ENCODE data around the gene ACTA2. TPM values are rescaled to one million over a fixed set of nuclear protein-coding genes. Genes with fewer than 3 reads are reported as not detected.
A peak's percentile ranks its signal among the peaks of the same experiment; 100 is the strongest.

The ACTA2 gene
- total RNA-seq, 2 experiments from 2014 or later: 10.7 to 10.8 TPM

DNA sequence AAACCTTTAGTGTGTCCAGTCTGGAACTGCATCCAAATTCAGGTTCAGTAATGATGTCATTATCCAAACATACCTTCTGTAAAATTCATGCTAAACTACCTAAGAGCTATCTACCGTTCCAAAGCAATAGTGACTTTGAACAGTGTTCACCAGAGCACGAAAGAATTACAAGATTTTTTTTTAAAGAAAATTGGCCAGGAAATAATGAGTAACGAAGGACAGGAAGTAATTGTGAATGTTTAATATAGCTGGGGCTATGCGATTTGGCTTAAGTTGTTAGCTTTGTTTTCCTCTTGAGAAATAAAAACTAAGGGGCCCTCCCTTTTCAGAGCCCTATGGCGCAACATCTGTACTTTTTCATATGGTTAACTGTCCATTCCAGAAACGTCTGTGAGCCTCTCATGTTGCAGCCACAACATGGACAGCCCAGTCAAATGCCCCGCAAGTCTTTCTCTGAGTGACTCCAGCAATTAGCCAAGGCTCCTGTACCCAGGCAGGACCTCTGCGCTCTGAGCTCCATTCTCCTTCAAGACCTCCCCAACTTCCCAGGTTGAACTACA is 37.3 kb upstream of the ACTA2 start:
- ChIA-PET CTCF (interaction anchor here (0.8 to 2.9 kb wide), 8 partner anchors 8 to 158 kb away, joined by 3 to 15 read pairs (median 4); no protein-coding TSS in a partner anchor), POLR2A (interaction anchor here (1.1 kb wide), 1 partner anchor 57 kb away, joined by 3 read pairs; no protein-coding TSS in a partner anchor)
- no peaks in the 10 kb centered on the region for H3K27me3 Mint-ChIP-seq
- peaks cover 63% of the 10 kb centered on the region for H3K4me1 Mint-ChIP-seq
- H3K27ac Mint-ChIP-seq: peak overlapping the region; percentile 97
- no peak for DNase-seq
- H3K4me3 Mint-ChIP-seq: peak overlapping the region; percentile 97
- peaks cover 12% of the 10 kb centered on the region for H3K9me3 Mint-ChIP-seq
- peaks cover 47% of the 10 kb centered on the region for H3K36me3 Mint-ChIP-seq (ENCODE audit: low read depth)

DNA sequence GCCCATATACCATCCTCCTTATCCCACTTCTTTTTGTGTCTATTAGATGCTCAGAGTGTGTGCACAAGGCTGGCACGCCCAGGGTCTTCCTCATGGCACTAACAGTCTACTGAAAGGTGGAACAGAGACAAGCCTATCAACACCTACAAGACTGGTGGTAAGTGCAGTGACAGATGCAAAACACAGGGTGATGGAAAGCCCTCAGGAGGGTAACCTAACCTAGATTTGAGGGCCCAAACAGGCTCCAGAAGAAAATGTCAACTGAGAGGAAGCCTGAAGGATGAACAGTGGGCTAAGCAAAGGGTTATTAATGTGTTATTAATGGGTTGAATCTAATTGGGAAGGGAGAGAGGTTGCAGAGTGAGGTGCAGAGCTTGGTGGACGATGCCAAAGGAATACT is 36.9 kb upstream of the ACTA2 start:
- Mint-ChIP-seq H3K4me3 (peak overlapping the region; percentile 97), H3K27ac (peak overlapping the region; percentile 97), H3K36me3 (ENCODE audit: low read depth) (peaks cover 51% of the 10 kb centered on the region), H3K4me1 (peaks cover 64% of the 10 kb centered on the region), H3K9me3 (peaks cover 12% of the 10 kb centered on the region), H3K27me3 (no peaks in the 10 kb centered on the region)
- ChIA-PET POLR2A (no interaction called here), CTCF (interaction anchor here (1.2 to 2.9 kb wide), 4 partner anchors 10 to 55 kb away, joined by 3 to 15 read pairs (median 8); no protein-coding TSS in a partner anchor)
- no peak for DNase-seq

DNA sequence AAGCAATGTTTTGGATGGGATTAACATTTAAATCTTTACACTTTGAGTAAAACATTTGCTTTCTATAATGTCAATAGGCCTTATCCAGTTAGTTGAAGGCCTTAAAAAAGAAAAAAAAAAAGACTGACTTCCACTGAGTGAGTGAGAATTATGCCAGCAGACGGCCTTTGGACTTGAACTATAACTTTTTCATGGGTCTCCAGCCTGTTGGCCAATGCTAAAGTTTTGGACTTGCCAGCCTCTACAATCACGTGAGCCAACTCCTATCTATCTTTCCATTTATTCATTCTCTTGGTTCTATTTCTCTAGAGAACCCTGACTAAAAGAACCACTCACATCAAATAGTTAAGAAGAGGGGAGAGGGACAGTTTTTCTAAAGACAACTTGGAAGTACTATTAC is 35.3 kb upstream of the ACTA2 start:
- CTCF ChIA-PET: interaction anchor here (0.9 to 1.3 kb wide), 5 partner anchors 8 to 176 kb away, joined by 3 to 5 read pairs (median 3); no protein-coding TSS in a partner anchor
- H3K4me1 Mint-ChIP-seq: peaks cover 63% of the 10 kb centered on the region
- H3K27me3 Mint-ChIP-seq: no peaks in the 10 kb centered on the region
- POLR2A ChIA-PET: interaction anchor here (0.7 to 0.9 kb wide), 3 partner anchors 8 to 835 kb away, joined by 3 to 6 read pairs (median 5); no protein-coding TSS in a partner anchor
- peaks cover 12% of the 10 kb centered on the region for H3K9me3 Mint-ChIP-seq
- DNase-seq: no peak
- H3K27ac Mint-ChIP-seq: no peak overlapping the region
- H3K36me3 Mint-ChIP-seq (ENCODE audit: low read depth): peaks cover 49% of the 10 kb centered on the region
- no peak overlapping the region for H3K4me3 Mint-ChIP-seq

DNA sequence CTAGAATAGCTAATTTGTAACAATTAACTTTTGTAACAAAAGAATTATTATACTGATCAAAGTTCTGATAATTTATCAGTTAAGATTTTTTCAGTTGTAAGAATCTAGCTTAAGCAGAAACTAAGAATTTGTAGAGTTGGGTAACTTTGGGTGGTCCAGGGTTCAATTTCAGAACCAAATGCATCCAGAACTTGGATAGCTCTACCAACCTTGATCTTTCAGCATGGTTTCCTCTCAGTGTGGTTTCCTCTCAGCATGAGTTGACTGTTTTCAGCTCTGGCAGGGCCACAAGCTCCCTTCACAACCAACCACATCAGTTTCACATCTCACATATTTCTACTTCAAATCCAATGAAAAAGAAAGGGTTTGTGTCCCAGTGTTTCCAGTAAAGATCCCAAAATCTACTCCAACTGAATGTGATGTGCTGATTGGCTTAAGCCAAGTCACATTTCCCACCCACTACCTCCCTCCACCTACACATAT is 34.7 kb upstream of the ACTA2 start:
- peak overlapping the region; percentile 65 for H3K27ac Mint-ChIP-seq
- peaks cover 12% of the 10 kb centered on the region for H3K9me3 Mint-ChIP-seq
- ChIA-PET CTCF (interaction anchor here (0.9 to 1.3 kb wide), 5 partner anchors 9 to 176 kb away, joined by 3 to 5 read pairs (median 3); no protein-coding TSS in a partner anchor), POLR2A (interaction anchor here (0.6 to 0.9 kb wide), 4 partner anchors 8 to 835 kb away, joined by 3 to 6 read pairs (median 4); no protein-coding TSS in a partner anchor)
- peaks cover 46% of the 10 kb centered on the region for H3K36me3 Mint-ChIP-seq (ENCODE audit: low read depth)
- H3K4me3 Mint-ChIP-seq: peak overlapping the region; percentile 33
- peak; percentile 68 for DNase-seq
- no peaks in the 10 kb centered on the region for H3K27me3 Mint-ChIP-seq
- peaks cover 60% of the 10 kb centered on the region for H3K4me1 Mint-ChIP-seq

DNA sequence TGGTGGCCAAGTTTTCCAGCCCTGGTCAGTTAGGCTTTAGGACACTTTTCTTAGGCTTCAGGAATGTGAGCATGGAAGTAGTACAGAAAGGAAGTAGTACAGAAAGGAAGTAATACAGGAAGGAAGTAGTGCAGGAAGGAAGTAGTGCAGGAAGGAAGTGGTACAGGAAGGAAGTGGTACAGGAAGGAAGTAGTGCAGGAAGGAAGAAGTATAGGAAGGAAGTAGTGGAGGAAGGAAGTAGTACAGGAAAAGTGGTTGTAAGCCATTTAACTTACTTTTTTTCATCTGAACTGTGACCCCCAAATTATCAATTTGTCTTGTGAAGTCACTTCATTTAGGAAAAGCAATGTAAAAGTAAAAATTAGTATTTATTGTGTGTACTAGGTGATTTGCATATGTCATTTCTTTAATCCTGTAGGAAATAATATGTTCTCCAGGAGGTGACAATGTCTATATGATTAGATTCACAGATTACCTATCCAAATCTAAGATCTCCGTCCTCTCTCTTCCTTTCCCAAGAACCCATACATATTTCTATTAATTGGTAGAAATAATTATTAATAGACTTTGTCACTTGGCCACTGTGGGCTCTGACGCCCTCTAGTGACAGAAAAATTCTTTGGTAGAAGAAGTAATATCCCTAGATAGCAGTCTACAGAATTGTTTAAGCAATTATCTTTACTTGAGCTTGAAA is 34.1 kb upstream of the ACTA2 start:
- CTCF ChIA-PET: interaction anchor here (0.9 to 1.3 kb wide), 4 partner anchors 9 to 177 kb away, joined by 3 to 5 read pairs (median 4); no protein-coding TSS in a partner anchor
- peaks cover 55% of the 10 kb centered on the region for H3K4me1 Mint-ChIP-seq
- no peak for DNase-seq
- H3K4me3 Mint-ChIP-seq: peak overlapping the region; percentile 11
- peak overlapping the region; percentile 0 for H3K27ac Mint-ChIP-seq
- POLR2A ChIA-PET: interaction anchor here (0.6 to 0.9 kb wide), 3 partner anchors 8 to 54 kb away, joined by 3 to 6 read pairs (median 4); no protein-coding TSS in a partner anchor
- H3K36me3 Mint-ChIP-seq (ENCODE audit: low read depth): peaks cover 40% of the 10 kb centered on the region
- no peaks in the 10 kb centered on the region for H3K27me3 Mint-ChIP-seq
- H3K9me3 Mint-ChIP-seq: peaks cover 12% of the 10 kb centered on the region

DNA sequence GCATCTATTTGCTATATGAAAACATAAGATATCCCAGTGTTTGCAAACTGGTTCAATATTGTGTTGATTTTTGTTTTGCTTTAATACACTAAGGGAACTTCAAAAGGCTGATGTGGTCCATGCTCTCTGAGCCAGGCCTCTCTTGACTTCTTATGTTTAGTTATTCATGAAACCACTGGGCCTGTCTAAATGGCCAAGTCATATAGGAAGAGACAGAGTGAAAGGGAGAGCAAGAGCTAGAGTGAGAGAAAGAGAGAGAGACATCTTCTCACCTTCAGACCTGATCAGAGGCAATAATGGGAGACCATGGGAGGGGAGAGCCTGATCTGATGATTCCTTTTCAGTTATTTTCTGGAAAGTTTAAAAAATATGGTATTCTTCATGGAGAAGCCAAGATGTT is 32.0 kb upstream of the ACTA2 start:
- CTCF ChIA-PET: interaction anchor here (1.3 kb wide), 1 partner anchor 22 kb away, joined by 3 read pairs; no protein-coding TSS in a partner anchor
- H3K4me1 Mint-ChIP-seq: peaks cover 44% of the 10 kb centered on the region
- no peak overlapping the region for H3K4me3 Mint-ChIP-seq
- H3K27ac Mint-ChIP-seq: no peak overlapping the region
- DNase-seq: no peak
- peaks cover 12% of the 10 kb centered on the region for H3K9me3 Mint-ChIP-seq
- H3K36me3 Mint-ChIP-seq (ENCODE audit: low read depth): peaks cover 29% of the 10 kb centered on the region
- H3K27me3 Mint-ChIP-seq: no peaks in the 10 kb centered on the region
- POLR2A ChIA-PET: no interaction called here

DNA sequence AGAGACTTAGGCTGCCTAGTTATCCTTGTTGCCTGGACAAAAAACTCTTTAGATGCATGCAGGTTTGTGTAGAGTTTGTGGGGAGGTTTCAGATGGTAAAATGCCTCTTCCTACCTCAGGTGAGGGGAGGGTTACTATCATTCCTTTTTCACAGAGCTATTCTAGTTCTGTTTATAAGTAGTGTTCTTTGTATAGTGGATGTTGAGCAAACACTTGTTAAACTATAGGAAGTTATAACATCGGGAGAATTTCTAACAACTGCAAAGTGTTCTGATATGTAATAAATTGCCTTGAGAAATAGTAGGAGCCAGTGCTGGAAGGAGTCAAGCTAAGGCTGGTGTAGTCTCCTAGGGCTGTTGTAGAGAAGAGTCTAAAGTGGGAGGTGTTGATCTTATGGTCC is 31.4 kb upstream of the ACTA2 start:
- ChIA-PET POLR2A (no interaction called here), CTCF (interaction anchor here (1.3 kb wide), 1 partner anchor 23 kb away, joined by 3 read pairs; no protein-coding TSS in a partner anchor)
- Mint-ChIP-seq H3K4me3 (no peak overlapping the region), H3K4me1 (peaks cover 41% of the 10 kb centered on the region), H3K9me3 (peaks cover 12% of the 10 kb centered on the region), H3K27ac (no peak overlapping the region), H3K36me3 (ENCODE audit: low read depth) (peaks cover 25% of the 10 kb centered on the region), H3K27me3 (no peaks in the 10 kb centered on the region)
- DNase-seq: no peak

DNA sequence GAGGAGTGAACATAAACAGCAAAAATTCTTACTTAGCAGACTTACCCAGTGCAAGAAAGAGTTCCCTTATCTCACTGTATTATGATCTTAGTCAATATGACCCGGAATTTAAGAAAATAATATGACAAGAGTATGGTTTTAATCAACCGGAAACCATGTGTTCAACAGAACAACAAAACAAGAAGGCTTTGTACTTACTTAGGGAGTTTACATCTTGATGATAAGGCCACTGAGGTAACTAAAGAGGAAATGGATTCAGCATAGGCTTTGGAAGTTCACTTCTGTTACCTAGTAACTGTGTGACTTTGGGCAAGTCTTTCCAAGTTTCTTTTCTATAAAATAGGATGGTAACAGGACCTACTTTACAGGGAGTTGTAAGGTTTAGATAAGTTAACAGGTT is 30.6 kb upstream of the ACTA2 start:
- H3K36me3 Mint-ChIP-seq (ENCODE audit: low read depth): peaks cover 24% of the 10 kb centered on the region
- ChIA-PET CTCF (interaction anchor here (0.9 to 1.7 kb wide), 2 partner anchors 7 to 234 kb away, joined by 3 to 5 read pairs; partner anchors contain the start of gene FAS), POLR2A (interaction anchor here (0.6 kb wide), 1 partner anchor 18 kb away, joined by 3 read pairs; no protein-coding TSS in a partner anchor)
- H3K27me3 Mint-ChIP-seq: no peaks in the 10 kb centered on the region
- H3K9me3 Mint-ChIP-seq: peaks cover 15% of the 10 kb centered on the region
- H3K27ac Mint-ChIP-seq: no peak overlapping the region
- DNase-seq: no peak
- H3K4me3 Mint-ChIP-seq: no peak overlapping the region
- peaks cover 39% of the 10 kb centered on the region for H3K4me1 Mint-ChIP-seq

DNA sequence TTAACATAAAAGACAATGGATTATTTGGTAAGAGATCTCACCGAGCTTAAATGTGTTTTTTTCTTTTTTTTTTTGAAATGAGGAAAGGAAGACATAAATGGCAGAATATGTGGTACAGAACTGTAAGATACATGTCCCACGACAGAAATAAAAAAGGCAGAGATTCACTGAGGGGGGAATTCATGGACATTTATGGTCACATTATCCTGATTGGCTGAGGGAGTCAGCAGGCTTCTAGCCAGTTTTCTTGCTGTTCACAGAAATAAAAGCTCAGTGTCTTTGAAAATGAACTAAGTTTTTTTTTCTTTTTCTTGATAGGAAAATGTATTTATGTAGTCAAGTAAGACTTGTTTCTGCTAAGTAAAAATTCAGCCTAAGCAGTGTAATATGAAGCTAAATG is 29.8 kb upstream of the ACTA2 start:
- H3K4me1 Mint-ChIP-seq: peaks cover 30% of the 10 kb centered on the region
- H3K36me3 Mint-ChIP-seq (ENCODE audit: low read depth): peaks cover 16% of the 10 kb centered on the region
- no peaks in the 10 kb centered on the region for H3K27me3 Mint-ChIP-seq
- ChIA-PET POLR2A (no interaction called here), CTCF (interaction anchor here (0.5 to 1.7 kb wide), 4 partner anchors 8 to 235 kb away, joined by 3 to 5 read pairs (median 3); partner anchors contain the start of gene FAS)
- H3K4me3 Mint-ChIP-seq: no peak overlapping the region
- H3K9me3 Mint-ChIP-seq: peaks cover 10% of the 10 kb centered on the region
- H3K27ac Mint-ChIP-seq: no peak overlapping the region
- DNase-seq: no peak

DNA sequence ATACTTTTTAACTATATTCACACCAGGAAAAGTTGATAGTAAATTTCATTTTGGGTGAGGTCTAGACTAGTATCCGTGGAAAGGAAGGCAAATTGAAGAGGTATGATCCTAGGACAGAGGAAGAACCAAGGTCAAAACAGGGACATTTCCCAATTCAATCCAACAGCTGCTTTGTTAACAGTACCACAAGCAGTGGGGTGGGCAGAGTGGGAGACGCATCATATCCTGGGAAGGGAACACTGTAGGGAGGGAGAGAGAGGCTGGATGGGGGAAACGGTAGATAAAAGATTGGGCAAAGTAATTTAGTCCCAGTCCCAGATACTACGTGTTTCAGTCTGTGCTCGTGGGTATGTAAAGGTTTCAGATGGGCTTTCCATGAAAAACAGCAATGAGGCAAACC is 28.9 kb upstream of the ACTA2 start:
- Mint-ChIP-seq H3K27ac (no peak overlapping the region), H3K27me3 (no peaks in the 10 kb centered on the region), H3K36me3 (ENCODE audit: low read depth) (peaks cover 13% of the 10 kb centered on the region), H3K9me3 (peaks cover 7% of the 10 kb centered on the region), H3K4me1 (peaks cover 25% of the 10 kb centered on the region), H3K4me3 (no peak overlapping the region)
- no peak for DNase-seq
- POLR2A ChIA-PET: no interaction called here
- CTCF ChIA-PET: interaction anchor here (1.7 kb wide), 2 partner anchors 9 to 10 kb away, joined by 4 to 5 read pairs; partner anchors contain the start of gene FAS

DNA sequence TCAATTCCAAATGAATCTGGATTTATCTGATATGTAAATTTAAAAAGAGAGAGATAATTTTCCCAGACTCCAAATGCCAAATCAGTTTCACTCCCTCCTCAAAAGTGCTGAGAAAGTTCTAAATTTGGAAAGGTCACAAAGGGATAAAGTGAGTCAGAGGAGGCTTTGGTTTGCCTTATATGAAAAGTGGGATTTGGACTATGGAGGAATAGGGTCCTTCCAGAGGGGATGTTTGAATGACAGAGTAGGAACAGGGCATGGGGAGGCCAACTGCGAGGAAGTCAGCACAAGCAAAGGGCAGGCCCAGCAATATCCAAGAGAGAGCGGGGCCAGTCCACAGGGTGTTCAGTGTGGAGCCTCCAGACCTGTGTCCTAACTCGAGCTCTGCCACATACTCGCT is 28.2 kb upstream of the ACTA2 start:
- peaks cover 8% of the 10 kb centered on the region for H3K36me3 Mint-ChIP-seq (ENCODE audit: low read depth)
- no peak overlapping the region for H3K4me3 Mint-ChIP-seq
- no peaks in the 10 kb centered on the region for H3K27me3 Mint-ChIP-seq
- ChIA-PET POLR2A (no interaction called here), CTCF (interaction anchor here (1.7 kb wide), 1 partner anchor 10 kb away, joined by 4 read pairs; no protein-coding TSS in a partner anchor)
- DNase-seq: no peak
- peaks cover 26% of the 10 kb centered on the region for H3K4me1 Mint-ChIP-seq
- no peak overlapping the region for H3K27ac Mint-ChIP-seq
- H3K9me3 Mint-ChIP-seq: peaks cover 2% of the 10 kb centered on the region

DNA sequence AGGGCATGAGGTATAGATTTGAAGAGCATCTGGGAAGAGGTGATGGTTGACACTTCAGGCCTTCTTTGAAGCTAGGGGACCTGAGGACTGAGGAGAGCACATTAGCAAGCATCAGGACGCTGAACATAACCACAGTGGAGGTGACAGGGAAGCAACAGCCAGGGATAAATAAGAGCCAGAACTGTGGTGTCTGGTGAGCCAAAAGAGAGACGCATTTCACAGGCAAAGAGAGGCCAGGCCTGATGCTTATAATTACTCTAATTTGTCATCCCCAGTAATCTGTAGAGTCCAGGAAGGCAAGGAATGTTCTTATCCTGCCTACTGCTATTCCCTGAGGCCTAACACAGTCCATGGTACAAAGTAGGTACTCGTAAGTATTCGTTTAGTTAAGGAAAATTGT is 27.7 kb upstream of the ACTA2 start:
- Mint-ChIP-seq H3K27me3 (no peaks in the 10 kb centered on the region), H3K4me3 (no peak overlapping the region), H3K9me3 (peaks cover 2% of the 10 kb centered on the region), H3K27ac (no peak overlapping the region), H3K4me1 (peaks cover 31% of the 10 kb centered on the region), H3K36me3 (ENCODE audit: low read depth) (peaks cover 4% of the 10 kb centered on the region)
- ChIA-PET POLR2A (no interaction called here), CTCF (interaction anchor here (1.7 kb wide), 1 partner anchor 9 kb away, joined by 4 read pairs; no protein-coding TSS in a partner anchor)
- DNase-seq: no peak
